Kidney capillary endothelial cell (primary cell): ENCODE measurements around the gene PPM1M.

Experiments used
- DNase-seq: peaks from one replicate; pipeline ENCODE4 v3.0.0-alpha.2; 2018; ENCODE audit warnings: low spot score

The PPM1M gene

DNA sequence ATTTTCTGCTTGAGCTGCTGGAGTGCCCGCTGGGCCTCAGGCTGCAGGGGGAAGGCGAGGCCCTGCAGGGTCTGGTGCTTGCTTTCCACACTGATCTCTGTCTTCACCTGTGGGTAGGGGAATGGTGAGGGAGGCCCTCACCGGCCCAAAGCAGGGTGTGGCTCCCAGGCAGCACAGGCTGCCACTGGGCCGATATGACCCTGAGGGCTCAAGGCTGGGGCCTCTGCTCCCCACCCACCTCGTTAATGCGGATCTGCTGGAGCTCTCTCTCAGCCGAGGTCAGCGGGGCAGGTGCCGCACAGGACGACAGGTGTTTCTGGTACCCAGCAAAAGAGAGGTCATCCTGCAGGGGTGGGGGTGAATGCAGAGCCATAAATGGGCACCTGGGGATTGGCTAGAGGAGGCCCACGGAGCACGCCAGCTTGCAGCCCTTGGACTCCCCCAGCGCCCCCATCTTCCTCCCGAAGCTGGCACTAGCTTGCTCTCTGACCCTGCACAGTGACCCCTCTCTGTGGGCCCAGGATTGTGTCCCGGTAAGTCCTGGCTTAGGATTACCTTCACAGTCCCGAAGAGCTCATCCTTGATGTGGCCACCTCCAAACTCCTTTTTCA, 14.6 kb upstream of the PPM1M start:
- no peak for DNase-seq

DNA sequence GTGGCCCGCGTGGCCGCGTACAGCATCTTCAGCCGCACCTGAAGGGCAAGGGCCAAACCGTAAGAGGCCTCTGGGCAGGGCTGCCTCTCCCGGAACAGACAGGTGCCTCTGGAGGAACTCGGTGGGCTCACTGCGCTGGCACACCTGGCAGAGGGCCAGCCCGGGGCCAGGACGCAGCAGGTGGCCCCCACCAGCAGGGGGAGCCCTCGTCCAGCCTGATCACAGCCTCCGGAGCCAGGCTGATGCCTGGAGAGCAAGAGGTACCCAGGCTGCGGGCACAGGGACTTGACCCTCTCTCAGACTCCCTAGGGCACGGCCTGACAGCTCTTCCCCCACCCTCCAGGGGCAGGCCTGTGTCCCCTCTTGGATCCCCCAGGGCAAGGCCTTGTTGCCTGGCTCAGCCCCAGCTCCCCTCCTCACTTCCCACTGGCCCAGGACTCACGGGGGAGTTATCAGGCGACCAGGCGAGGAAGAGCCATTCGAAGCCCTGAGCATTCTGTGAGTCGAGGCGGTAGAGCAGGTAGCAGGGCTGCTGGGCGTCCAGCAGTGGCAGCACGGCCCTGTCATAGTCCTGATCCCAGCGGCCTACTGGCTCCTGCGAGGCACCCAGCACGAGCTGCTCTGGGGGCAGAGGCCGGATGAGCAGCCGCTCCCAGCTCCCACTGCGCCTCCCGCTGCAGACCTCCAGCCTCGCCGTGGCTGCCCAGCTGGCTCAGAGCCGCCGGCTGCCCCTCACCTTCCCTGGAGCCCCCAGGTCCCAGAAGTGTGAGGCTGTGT, 13.9 kb upstream of the PPM1M start:
- DNase-seq = peak; percentile 56

DNA sequence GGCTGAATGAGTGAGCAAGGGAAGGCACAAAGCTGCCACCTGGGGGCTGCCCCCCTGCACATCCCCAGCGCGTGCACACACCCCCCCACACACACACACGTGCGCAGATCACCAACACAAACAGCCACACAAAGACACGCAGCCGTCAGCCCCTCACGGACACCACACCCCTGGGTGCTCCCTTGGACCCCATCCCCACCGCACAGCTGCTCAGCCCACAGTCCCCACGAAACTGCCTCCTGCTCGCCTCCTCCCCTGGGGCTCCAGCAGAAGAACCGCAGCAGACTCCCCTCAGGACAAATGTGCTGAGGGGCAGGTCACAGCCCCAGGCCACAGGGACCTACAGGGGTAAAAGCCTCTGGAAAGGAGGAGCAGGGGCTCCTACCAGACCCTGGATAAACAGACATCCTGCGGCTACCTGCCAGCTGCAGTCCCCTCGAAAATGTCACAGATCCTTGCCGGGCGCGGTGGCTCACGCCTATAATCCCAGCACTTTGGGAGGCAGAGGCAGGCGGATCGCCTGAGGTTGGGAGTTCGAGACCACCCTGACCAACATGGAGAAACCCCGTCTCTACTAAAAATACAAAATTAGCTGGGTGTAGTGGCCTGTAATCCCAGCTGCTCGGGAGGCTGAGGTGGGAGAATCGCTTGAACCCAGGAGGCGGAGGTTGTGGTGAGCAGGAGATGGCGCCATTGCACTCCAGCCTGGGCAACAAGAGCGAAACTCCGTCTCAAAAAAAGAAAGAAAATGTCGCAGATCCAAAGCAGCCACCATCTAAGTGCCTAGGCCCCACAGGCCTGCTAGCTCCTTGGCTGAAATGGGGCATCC, 13.1 kb upstream of the PPM1M start:
- DNase-seq = no peak

DNA sequence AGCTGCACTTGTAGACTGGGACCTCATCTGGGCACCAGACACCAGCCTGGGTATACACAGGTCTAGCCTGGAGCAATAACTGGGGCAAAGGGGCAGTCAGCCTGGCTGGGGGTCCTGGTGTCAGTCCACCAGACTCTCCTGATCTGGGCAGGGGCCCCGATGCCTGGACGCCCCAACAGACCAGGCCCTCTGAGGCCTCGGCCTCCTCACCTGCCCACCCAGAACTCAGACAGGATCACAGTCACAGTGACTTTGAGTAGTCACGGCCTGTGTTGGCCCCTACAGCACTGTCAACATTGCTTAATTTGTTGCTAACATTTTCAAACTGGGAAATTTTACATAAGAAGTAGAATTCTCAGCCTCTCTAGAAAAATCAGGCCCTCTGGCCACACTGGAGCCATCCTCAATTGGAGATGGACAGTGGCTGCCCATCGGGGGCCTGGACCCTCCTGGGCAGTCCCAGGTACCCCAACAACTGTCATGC, 12.4 kb upstream of the PPM1M start:
- DNase-seq = no peak

DNA sequence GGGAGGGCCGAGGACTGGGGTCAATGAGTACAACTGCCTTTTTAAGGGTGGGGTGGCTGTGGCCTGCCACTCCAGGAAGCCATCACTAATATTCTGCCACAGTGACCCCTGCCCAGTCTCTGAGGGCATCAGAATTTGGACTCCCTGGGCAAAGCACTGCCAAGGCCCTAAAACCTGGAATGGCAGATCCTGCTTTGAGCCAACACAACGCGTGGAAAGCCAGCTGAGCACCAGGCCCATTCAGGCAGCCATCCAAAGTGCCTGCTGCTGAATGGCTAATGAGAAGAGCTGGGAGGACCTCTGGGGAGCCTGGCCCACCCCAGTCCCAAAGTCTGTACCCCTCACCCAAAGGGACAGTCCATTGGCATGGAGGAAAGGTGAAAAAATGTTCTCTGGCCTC, 11.6 kb upstream of the PPM1M start:
- DNase-seq = no peak

DNA sequence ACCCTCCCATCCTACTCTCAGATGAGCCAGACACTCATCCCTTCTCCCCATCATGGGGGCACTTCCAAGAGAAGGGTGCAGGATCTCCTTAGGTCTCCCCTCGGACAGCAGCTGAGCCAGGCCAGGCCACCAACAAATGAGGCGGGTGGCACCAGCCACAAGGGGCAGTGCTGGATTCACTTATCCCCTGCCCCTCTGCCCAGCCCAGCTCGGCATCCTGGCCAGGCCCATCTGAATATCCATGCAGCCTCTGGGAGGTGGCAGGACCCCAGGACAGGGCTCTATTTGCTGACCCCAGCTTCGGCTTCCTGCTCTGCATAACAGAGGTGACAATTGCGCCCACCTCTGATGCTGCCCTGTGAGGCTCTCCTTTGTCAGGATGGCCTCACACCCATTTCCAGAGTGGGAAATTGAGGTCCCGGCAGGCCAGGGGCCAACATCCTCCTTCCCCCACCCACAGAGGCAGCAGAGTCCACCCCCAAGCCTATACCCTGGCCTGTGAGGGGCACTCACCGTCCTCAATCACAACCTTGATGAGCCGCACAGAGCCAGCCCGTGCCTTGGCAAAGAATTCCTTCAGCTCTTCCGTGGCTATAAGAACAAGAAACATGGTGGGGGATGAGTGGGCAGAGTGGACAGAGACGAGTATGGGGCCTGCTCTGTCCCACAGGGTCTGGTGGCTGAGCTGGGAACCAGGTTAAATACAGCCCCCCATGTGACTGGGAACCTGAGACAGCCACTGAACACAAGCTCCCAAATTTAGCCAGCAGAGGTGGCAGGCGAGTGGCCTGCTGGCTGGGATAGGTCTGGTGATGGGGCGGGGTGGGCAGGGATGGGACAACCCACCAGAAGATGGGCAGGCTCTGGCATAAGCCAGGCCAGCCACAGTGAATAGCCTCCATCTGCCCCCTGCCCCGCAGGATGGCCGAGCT, 10.8 kb upstream of the PPM1M start:
- DNase-seq = no peak

DNA sequence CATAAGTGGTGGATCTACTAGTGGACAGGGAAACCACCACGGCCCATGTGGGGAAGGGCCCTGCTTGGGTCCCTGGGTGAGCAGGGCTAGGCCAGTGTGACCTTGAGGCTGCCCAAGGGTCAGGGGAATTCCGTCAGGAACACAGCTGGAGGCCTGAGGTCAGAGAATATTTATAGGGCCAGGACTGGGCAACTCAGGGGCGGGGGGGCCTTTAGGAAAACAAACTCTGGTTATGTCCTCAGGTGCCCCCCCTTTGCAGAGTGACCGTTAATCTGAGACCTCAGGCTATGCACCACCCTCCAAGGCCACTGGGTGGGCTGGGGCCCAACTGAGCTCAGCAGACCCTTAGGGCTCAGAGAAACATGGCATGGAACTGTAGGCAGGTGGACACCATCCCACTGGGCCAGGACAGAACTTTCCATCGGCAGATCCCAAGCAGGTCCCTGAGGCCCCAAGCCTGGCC, 9.1 kb upstream of the PPM1M start:
- no peak for DNase-seq

DNA sequence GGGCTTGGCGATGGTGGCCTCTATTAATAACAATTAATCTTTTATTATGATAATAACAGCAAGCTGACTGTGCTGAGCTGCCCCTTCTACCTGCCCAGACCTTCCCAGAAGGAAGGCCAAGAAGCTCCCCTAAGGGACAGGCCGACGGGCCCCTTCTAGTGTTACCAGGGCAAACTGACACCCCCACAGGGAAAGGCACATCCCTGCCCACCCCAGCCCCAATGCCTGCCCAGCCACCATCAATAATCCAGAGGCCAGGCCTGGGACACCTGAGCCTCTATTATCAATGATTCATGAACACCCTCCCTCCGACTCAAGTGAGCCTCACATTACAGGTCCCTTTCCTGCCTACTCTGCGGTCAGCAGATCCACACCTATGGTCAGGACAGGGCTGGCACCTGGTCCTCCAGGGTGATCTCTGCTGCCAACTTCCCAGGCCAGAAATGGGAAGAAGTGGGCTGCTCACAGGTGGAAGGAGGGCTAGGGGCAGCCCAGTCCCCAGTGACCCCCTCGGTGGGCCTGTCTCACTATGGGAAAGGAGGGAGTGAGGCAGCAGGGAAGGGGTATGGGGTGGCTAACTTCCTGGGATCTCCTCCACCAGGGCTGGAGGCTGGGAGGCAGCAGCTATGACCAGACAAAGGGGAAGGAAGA, 8.4 kb upstream of the PPM1M start:
- no peak for DNase-seq

DNA sequence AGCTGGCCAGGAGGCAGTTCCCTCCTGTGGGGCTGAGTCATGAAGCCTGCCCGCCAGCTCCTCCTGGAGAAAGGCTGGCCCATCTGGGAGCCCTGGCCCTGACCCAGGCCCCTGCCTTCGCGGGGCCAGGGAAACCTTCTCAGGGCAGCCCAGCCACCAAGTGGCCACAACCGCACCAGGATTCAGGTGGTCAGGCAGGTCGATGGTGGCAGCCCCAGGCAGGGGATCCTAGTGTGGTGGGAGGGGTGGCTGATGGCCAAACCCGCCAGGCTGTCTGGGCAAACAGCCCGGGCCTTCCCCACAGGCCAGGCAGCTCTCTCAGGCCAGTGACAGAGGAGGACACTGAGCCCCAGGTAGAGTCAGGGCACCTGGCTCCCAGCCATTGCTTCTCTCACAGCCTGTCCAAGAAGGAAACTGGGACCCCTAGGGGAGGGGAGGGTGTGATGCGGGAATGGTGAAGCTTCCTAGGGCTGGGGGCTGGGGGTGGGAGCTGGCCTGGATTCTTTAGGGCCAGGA, 7.8 kb upstream of the PPM1M start:
- peak; percentile 60 for DNase-seq

DNA sequence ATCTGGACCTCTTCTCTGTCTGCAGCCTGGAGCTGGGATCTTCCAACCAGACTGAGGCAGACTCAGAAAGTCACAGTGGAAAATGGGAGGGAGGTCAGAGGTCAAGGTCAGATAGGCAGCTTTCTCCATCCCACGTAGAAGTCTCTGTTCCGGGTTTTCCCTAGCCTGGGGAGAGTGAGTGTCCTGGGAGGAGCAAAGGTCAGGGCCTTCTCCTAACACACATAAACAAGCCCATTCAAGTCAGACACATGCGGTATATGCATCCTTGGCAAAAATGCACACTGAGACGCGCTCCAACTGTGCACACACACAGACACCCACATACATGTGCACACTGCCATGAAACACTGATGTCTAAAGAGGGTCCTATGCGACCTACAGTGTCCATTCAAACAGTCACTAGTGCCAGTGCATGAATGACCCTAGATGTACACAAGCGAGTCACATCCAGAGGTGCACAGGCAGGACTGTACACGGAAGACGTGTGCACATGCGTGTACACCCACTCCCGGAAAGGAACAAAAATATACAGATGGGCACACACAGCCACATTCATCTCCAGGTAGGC, 7.3 kb upstream of the PPM1M start:
- no peak for DNase-seq

DNA sequence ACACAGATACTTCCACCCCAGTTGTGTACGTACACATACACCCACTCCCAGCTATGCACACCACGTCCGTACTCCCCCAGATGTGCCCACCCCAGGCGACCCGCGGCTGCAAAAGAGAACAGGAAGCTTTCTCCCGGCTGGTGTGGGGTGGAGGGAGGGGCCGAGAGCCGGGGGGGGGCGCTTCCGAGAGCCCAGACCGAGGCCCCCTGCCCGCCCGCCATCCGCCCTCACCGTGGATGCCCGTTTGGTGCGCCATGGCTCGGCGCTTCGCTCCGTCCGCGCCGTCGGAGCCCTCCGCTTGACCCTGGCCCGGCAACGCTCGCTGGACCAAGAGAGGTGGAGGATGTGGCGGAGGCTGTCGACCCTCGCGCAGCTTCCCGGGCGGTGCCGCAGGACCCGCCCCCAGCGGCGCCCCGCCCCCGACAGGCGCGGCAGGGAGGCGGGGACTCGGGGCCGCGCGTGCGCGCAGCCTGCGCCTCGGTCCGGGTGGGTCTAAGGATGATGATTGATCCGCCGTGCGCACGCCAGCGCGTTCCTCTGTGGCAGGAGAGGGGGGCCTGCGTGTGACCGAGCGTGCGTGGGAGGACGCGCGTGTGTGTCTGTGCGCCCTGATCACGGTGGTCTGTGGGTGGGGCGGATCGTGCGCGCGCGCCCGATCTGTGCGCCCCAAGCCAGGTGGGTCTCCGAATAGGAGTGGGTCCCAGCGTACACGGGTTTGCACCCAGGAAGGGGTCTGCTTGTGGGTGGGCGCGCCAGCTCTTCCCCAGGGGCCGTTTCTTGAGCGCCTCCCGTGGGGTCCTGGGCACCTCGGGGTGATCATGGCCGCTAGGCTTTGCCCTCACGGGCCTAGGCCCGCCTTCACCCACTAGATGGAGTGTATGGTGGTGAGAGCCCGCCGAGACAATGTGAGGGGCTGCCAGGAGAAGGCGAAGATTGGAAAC, 6.5 kb upstream of the PPM1M start, which contains the start of gene TWF2:
Gene TWF2, minus strand, starts transcription at position 398 of the 941 bp plus-strand sequence. Its CDS starts 142 bp downstream, at position 256.
- peak; percentile 76 for DNase-seq

DNA sequence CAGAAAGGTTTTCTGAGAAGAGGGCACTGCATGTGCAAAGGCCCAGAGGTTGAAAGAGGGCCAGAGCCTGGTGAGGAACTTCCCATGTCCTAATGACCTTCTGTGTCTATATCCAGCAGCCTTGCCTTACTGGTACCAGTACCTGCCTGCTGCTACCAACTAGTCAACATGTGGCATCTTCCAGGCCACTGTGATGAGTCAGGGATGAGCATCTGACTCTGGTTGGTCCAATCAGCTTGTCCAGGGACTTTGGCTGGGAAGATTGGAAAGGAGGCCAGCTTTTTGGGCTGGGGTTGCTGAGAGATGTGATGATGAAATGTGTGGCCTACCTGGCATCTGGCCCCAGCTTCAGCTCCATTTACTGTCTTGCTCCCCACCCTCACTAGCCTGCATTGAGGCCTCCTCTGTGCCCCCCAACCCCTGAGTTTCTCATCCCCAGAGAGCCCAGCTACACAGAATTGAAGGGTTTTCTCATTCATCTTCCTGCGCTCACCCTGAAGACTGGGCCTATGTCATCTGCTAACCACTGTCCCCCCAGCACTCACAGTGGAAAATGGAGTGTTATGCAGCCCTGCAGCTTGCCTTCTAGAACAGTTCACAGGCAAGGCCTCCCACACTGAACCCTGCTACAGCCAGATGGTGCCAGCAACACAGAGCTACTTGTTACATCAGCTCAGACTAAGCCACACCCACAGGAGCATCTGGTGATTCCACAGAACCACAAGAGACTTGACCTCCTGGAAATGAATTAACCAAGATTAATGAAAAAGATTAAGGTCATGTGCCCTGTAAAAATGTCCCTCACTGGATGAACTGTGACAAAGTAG, 5.3 kb upstream of the PPM1M start:
- no peak for DNase-seq

DNA sequence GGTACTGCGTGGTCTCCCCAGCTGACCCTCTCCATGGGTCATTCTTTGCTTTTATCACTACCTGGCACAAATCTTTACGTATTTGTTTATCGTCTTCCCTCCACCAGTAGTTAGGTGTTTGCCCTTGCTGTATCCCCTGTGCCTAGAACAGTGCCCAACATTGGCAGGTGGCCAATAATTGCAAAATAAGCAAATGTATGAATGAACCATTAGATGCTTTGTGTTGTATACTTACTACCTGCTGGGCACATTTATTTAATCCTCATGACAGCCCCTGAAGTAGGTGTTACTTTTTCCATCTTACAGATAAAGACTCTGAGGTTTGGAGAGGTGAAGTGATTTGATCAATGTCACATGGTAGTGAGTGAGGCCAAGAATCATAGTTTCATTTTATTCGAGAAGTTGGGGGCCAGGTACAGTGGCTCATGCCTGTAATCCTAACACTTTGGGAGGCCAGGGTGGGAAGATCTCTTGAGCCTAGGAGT, 4.6 kb upstream of the PPM1M start:
- no peak for DNase-seq

DNA sequence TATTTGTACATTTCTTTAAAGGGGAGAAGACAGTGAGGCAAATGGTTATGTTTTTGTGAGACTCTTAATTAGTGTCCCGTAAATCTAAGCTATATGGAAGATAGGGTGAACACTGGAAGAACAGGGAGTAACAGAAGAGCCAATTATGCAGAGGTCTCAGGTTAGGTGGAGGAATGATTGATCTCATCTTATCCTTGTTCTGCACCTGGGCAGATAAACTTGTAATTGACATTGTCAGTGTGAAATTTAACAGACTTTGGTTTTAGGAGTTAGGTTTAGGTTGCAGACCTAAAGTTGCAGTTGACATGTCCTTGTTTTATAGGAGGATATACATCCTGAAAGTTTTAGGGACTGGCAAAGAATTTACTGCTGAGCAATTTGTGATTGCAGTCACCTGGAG, 3.5 kb upstream of the PPM1M start:
- DNase-seq = no peak

DNA sequence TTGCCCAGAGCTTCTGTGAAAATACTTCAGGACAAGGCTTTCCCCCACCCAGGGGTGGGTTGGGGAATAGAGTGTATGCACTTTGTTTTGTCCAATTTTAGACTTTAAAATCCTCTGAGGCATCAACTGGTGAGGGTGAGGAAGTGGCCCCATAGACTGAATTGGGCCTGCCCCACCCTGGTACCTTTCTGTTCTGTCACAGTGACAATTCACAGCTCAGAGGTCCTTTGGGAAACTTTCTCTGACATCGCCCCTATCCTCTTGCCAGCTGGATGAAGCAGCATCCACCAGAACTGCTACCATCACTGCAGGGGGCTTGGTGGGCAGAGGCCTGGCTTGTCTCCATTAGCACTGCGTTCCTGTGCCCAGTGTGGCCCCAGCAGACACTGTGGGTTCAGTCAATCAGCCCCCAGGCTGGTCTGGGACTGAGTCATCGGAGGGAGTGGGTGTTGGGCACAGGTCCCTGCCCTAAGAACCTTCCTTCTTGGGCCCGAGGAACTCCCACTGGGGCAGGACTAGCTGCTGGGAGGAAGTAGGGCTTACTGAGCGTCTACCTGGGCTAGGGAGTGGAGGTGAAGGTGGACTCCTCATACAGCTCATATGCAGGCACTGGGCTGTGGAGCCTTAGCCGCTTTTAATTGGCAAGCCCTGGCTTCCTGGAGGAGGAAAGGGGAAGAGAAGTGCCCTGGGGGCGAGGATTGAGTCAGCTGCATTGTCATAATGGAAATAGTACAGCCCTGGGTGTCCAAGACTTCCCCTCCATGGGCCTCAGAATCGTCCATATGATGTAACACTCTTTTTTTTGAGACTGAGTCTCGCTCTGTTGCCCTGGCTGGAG, 1.5 kb upstream of the PPM1M start:
- no peak for DNase-seq

DNA sequence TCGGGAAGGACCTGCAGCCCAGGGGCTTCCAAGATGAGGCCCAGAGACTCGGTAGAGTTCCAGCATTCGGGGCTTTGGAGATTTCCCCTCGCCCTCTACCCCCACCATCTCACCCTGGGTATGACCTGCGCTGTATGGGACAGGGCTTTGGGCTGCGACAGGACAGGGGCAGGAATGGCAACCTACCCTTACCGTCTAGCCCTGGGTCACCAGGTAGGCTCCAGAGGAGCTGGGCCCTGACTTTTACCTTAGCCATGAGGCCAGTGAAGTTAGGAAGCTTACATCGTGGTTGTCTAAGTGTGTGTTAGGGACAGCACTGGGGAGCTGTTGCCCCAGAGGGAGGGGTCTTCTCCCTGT, 683 bp downstream of the PPM1M start:
- DNase-seq = no peak

DNA sequence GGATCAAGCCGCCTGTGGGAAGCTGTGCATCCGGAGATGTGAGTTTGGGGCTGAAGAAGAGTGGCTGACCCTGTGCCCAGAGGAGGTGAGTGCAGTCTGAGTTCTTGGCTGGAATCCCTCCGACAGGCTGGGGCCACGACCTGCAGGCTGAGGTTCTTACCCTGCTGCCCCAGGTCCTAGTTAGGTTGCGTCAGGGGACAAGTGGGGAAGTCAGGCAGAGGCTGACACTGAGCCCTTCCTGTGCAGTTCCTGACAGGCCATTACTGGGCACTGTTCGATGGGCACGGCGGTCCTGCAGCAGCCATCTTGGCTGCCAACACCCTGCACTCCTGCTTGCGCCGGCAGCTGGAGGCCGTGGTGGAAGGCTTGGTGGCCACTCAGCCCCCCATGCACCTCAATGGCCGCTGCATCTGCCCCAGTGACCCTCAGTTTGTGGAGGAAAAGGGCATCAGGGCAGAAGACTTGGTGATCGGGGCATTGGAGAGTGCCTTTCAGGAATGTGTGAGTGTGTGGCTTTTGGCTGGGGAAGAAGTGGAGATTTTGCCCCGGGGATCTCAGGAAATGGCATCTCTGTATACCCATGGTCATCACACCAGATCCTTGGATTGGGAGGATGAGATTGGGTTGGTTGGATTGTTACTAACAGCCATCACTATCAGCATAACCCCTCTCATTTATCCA, 1.3 kb downstream of the PPM1M start:
- no peak for DNase-seq
